C4-2B (cell line): Measurements from ENCODE around the gene FUT6.

Experiments
- H3K27ac ChIP-seq: fragments of 450-650 bp; 2 replicates; pipeline ENCODE4 v1.5.1; 2017
- CTCF ChIP-seq: fragments of 450-650 bp; conservative IDR thresholded peaks from 2 replicates; pipeline ENCODE4 v1.5.1; 2017; ENCODE audit warnings: mild to moderate bottlenecking
- ZFX ChIP-seq: fragments of 450-650 bp; IDR thresholded peaks from 2 replicates; pipeline ENCODE4 v1.6.1; 2017

FUT6 gene

GRCh38 chr19:5789886-5790558 is 49.5 kb downstream of the FUT6 start:
- TF ChIP-seq CTCF = no peak
- TF ChIP-seq ZFX = no peak
- peak overlapping the region; percentile 92 for H3K27ac ChIP-seq

GRCh38 chr19:5789351-5789761 is 50.1 kb downstream of the FUT6 start:
- H3K27ac ChIP-seq = no peak overlapping the region

GRCh38 chr19:5788422-5788821 is 51.1 kb downstream of the FUT6 start:
- TF ChIP-seq ZFX = no peak
- TF ChIP-seq CTCF = no peak
- no peak overlapping the region for H3K27ac ChIP-seq

More at GRCh38 chr19:5789351-5789761, 50.1 kb downstream of the FUT6 start:
- TF ChIP-seq CTCF (no peak), ZFX (no peak)

- H3K27ac ChIP-seq = no peak overlapping the region
- TF ChIP-seq CTCF (no peak), ZFX (no peak)
Measured at GRCh38 chr19:5787409-5788182, 51.9 kb downstream of the FUT6 start.

GRCh38 chr19:5786593-5787408 is 52.7 kb downstream of the FUT6 start:
- TF ChIP-seq ZFX = no peak
- H3K27ac ChIP-seq = no peak overlapping the region

GRCh38 chr19:5785423-5785822 is 54.1 kb downstream of the FUT6 start:
- no peak for TF ChIP-seq ZFX
- no peak for TF ChIP-seq CTCF
- H3K27ac ChIP-seq = no peak overlapping the region

- no peak for TF ChIP-seq CTCF
- no peak for TF ChIP-seq ZFX
- no peak within 1 kb of the TSS for H3K27ac ChIP-seq
Measured at GRCh38 chr19:5784581-5785147, 54.8 kb downstream of the FUT6 start, which contains the start of gene PRR22. Gene PRR22 (minus strand): TSS chr19:5784746. CDS start chr19:5784660, 86 bp downstream.
